Esophagus muscularis mucosa (tissue), 3 donors: ENCODE data around the gene S100A12.

Source experiments
- CTCF ChIP-seq, 3 experiments: fragments of 200-600 bp in 2 of 3; fragments of 450-650 bp in 1 of 3; sonication (generic) in 2 of 3; IDR thresholded peaks; one replicate each; pipeline ENCODE4 v1.5.1; 2017 to 2019; ENCODE audit warnings: antibody characterized with exemption in 3 of 3, mild to moderate bottlenecking in 2 of 3, moderate library complexity in 1 of 3
- POLR2A ChIP-seq: fragments of 450-650 bp; IDR thresholded peaks from one replicate; pipeline ENCODE4 v1.6.1; 2017; ENCODE audit warnings: antibody characterized with exemption, moderate library complexity, mild to moderate bottlenecking, low read depth

- no peak for TF ChIP-seq POLR2A
- TF ChIP-seq CTCF (IDR thresholded peaks at IDR 0.05), result no peak
These were observed 31.4 kb downstream of the S100A12 start for GRCh38 chr1:153343811-153344717.
